NT2/D1 (cell line): ENCODE results near the gene BEND7.

ENCODE experiments used
- SUZ12 ChIP-seq: IDR thresholded peaks from 2 replicates; pipeline ENCODE4 v1.6.1; 2011; ENCODE audit not compliant: insufficient read length, insufficient read depth; ENCODE audit errors: extremely low read depth
- YY1 ChIP-seq: IDR thresholded peaks from 2 replicates; pipeline ENCODE4 v1.6.1; 2011; ENCODE audit not compliant: insufficient read length, insufficient read depth
- ZNF274 ChIP-seq: IDR thresholded peaks from 2 replicates; pipeline ENCODE4 v1.6.1; 2011; ENCODE audit warnings: mild to moderate bottlenecking, low read depth, low read length

DNA sequence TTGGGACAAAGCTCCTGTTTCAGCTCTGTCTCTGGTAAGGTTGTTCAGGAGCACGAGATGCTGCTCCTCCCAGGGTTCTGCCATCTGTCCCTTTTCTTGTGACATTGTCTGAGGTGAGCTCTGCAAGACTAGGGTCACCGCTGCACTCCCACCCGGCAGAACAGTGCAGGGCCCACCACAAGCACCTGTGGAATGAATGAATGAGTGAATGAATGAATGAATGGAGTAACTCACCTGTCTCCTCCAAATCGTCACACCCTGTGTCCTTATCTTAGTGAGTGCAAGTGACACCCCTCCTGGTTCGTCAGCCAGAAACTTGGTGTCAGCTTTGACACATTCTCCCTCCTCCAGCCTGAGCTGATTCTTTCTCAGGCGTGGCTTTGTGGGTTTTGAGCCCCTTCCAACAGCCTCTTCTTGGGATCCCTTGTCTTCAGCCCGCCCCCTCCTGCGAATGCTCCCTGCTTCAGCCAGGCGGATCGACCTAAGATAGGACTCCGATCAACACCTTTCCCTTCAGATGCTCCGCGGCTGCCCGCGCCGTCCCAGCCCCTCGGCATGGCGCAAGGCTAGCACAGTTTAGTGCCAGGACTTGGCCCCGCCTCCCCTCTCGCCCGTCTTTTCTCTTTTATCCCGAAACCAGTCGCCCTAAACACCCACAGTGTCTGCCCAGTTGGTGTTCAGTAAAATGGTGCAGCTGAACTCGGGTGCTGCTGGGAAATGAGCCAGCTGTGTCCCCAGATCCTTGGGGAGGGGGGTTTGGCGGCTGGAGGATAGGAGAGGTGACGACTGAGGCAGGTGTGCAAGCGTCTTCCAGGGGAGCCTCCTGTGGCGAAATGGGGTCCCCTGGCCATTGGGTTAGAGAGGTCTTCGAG is 89.3 kb downstream of the BEND7 start:
- TF ChIP-seq YY1 (no peak), ZNF274 (no peak), SUZ12 (no peak)
